Measurements from ENCODE around the gene DNAJB5. TPM values are rescaled to one million over a fixed set of nuclear protein-coding genes. Genes with fewer than 3 reads are reported as not detected.

The DNAJB5 gene
- total RNA-seq, 1 donor from 2014 or later, result 27.3 TPM

DNA sequence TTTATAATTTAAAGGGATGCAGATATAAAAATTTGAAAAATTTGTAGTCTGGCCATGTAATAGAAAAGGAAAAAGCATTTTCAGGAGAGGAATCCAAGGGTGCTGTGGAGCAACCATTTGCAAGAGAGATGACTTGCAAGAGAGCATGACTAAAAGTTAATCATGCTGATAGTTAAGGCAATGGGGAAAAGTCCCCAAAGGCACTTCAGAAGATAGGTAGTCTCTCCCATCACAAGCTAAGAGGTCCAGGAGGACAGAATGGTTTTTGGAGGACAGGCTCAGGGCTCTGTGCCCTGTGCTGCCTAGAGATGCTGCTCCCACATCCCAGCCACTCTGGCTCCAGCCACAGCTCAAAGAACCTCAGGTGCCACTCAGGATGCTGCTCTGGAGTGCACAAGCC lies 38.8 kb downstream of the DNAJB5 start:
- no peak overlapping the region for H2AFZ ChIP-seq (ENCODE audit: low read depth, low read length)
- no peak overlapping the region for H3K4me3 ChIP-seq (ENCODE audit: insufficient read depth, low read depth, low read length)
- Mint-ChIP-seq H3K36me3 (ENCODE audit: low read depth, unreplicated experiment) (peaks cover 51% of the 10 kb centered on the region), H3K27ac (ENCODE audit: unreplicated experiment) (no peak overlapping the region), H3K4me1 (ENCODE audit: low read depth, unreplicated experiment) (peaks cover 22% of the 10 kb centered on the region), H3K4me3 (ENCODE audit: unreplicated experiment) (no peak overlapping the region), H3K9me3 (ENCODE audit: unreplicated experiment) (peaks cover 2% of the 10 kb centered on the region), H3K27me3 (ENCODE audit: low read depth, unreplicated experiment) (no peaks in the 10 kb centered on the region)
- no peaks in the 10 kb centered on the region for H3K9me3 ChIP-seq (ENCODE audit: insufficient read depth, low read depth, low read length)
- no peaks in the 10 kb centered on the region for H3K79me2 ChIP-seq (ENCODE audit: insufficient read depth, low read length)
- TF ChIP-seq, protein P1, sequence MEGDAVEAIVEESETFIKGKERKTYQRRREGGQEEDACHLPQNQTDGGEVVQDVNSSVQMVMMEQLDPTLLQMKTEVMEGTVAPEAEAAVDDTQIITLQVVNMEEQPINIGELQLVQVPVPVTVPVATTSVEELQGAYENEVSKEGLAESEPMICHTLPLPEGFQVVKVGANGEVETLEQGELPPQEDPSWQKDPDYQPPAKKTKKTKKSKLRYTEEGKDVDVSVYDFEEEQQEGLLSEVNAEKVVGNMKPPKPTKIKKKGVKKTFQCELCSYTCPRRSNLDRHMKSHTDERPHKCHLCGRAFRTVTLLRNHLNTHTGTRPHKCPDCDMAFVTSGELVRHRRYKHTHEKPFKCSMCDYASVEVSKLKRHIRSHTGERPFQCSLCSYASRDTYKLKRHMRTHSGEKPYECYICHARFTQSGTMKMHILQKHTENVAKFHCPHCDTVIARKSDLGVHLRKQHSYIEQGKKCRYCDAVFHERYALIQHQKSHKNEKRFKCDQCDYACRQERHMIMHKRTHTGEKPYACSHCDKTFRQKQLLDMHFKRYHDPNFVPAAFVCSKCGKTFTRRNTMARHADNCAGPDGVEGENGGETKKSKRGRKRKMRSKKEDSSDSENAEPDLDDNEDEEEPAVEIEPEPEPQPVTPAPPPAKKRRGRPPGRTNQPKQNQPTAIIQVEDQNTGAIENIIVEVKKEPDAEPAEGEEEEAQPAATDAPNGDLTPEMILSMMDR (IDR thresholded peaks at IDR 0.05; ENCODE audit: insufficient read depth, low read depth, low read length), result no peak
- no peak for TF ChIP-seq EZH2 (IDR thresholded peaks at IDR 0.05; ENCODE audit: insufficient read depth, low read length)
- FAIRE-seq, result no peak
- DNase-seq (ENCODE audit: low read depth), result no peak
- H3K9ac ChIP-seq (ENCODE audit: low read length), result no peak overlapping the region
- H4K20me1 ChIP-seq (ENCODE audit: insufficient read depth, low read length), result no peaks in the 10 kb centered on the region
- peaks cover 2% of the 10 kb centered on the region for H3K36me3 ChIP-seq (ENCODE audit: insufficient read depth, low read length)
- no peak overlapping the region for H3K4me2 ChIP-seq (ENCODE audit: low read length)
- no peak overlapping the region for H3K27ac ChIP-seq (ENCODE audit: low read depth, low read length)
- H3K27me3 ChIP-seq (ENCODE audit: insufficient read depth, low read length), result no peaks in the 10 kb centered on the region
- H3K4me1 ChIP-seq (ENCODE audit: insufficient read depth, low read length), result peaks cover 17% of the 10 kb centered on the region

DNA sequence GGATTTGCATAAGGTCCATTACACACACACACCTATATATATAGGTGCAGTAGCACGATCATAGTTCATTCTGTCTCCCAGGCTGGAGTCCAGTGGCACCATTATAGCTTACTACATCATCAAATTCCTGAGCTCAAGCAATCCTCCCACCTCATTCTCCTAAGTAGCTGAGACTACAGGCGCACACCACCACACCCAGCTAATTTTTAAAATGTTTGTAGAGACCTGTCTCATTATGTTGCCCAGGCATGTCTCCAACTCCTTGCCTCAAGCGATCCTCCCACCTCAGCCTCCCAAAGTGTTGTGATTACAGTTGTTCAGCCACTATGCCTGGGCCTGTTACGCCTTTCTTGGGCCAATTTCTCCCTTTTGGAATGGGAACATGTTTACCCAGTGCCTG lies 39.7 kb downstream of the DNAJB5 start:
- H3K4me1 Mint-ChIP-seq (ENCODE audit: low read depth, unreplicated experiment), result peaks cover 22% of the 10 kb centered on the region
- Histone ChIP-seq H3K27me3 (ENCODE audit: insufficient read depth, low read length) (no peaks in the 10 kb centered on the region), H3K9me3 (ENCODE audit: insufficient read depth, low read depth, low read length) (no peaks in the 10 kb centered on the region), H4K20me1 (ENCODE audit: insufficient read depth, low read length) (no peaks in the 10 kb centered on the region), H3K4me1 (ENCODE audit: insufficient read depth, low read length) (peaks cover 17% of the 10 kb centered on the region), H3K4me3 (ENCODE audit: insufficient read depth, low read depth, low read length) (no peak overlapping the region), H3K27ac (ENCODE audit: low read depth, low read length) (no peak overlapping the region), H3K79me2 (ENCODE audit: insufficient read depth, low read length) (no peaks in the 10 kb centered on the region), H3K36me3 (ENCODE audit: insufficient read depth, low read length) (peaks cover 2% of the 10 kb centered on the region), H2AFZ (ENCODE audit: low read depth, low read length) (no peak overlapping the region), H3K4me2 (ENCODE audit: low read length) (no peak overlapping the region), H3K9ac (ENCODE audit: low read length) (no peak overlapping the region)
- peaks cover 2% of the 10 kb centered on the region for H3K9me3 Mint-ChIP-seq (ENCODE audit: unreplicated experiment)
- DNase-seq (ENCODE audit: low read depth), result no peak
- H3K27me3 Mint-ChIP-seq (ENCODE audit: low read depth, unreplicated experiment), result no peaks in the 10 kb centered on the region
- no peak overlapping the region for H3K4me3 Mint-ChIP-seq (ENCODE audit: unreplicated experiment)
- TF ChIP-seq, protein P1 (IDR thresholded peaks at IDR 0.05; ENCODE audit: insufficient read depth, low read depth, low read length), result no peak
- TF ChIP-seq EZH2 (IDR thresholded peaks at IDR 0.05; ENCODE audit: insufficient read depth, low read length), result no peak
- H3K36me3 Mint-ChIP-seq (ENCODE audit: low read depth, unreplicated experiment), result peaks cover 42% of the 10 kb centered on the region
- no peak overlapping the region for H3K27ac Mint-ChIP-seq (ENCODE audit: unreplicated experiment)
- FAIRE-seq, result no peak

DNA sequence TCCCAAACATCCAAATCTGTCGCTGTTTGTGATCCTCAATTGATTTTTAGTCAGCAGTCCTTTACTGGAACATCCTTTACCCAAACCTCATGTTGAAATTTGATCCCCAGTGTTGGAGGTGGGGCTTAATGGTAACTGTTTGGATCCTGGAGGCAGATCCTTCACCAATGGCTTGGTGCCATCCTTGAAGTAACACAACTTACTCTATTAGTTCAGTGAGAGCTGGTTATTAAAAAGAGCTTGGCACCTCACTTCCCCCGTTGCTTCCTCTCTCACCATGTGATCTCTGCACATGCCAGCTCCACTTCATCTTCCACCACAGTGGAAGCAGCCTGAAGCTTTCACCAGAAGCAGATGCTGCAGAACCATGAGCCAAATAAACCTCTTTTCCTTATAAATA lies 40.3 kb downstream of the DNAJB5 start:
- Histone ChIP-seq H3K79me2 (ENCODE audit: insufficient read depth, low read length) (no peaks in the 10 kb centered on the region), H3K4me3 (ENCODE audit: insufficient read depth, low read depth, low read length) (no peak overlapping the region), H4K20me1 (ENCODE audit: insufficient read depth, low read length) (no peaks in the 10 kb centered on the region), H3K9me3 (ENCODE audit: insufficient read depth, low read depth, low read length) (no peaks in the 10 kb centered on the region), H3K27me3 (ENCODE audit: insufficient read depth, low read length) (no peaks in the 10 kb centered on the region), H3K4me1 (ENCODE audit: insufficient read depth, low read length) (peaks cover 17% of the 10 kb centered on the region), H3K4me2 (ENCODE audit: low read length) (no peak overlapping the region), H3K27ac (ENCODE audit: low read depth, low read length) (no peak overlapping the region), H2AFZ (ENCODE audit: low read depth, low read length) (no peak overlapping the region), H3K36me3 (ENCODE audit: insufficient read depth, low read length) (peaks cover 2% of the 10 kb centered on the region), H3K9ac (ENCODE audit: low read length) (no peak overlapping the region)
- H3K27me3 Mint-ChIP-seq (ENCODE audit: low read depth, unreplicated experiment), result no peaks in the 10 kb centered on the region
- FAIRE-seq (no peak), DNase-seq (ENCODE audit: low read depth) (no peak)
- TF ChIP-seq EZH2 (IDR thresholded peaks at IDR 0.05; ENCODE audit: insufficient read depth, low read length), result no peak
- TF ChIP-seq, protein P1 (IDR thresholded peaks at IDR 0.05; ENCODE audit: insufficient read depth, low read depth, low read length), result no peak
- peaks cover 2% of the 10 kb centered on the region for H3K9me3 Mint-ChIP-seq (ENCODE audit: unreplicated experiment)
- peaks cover 22% of the 10 kb centered on the region for H3K4me1 Mint-ChIP-seq (ENCODE audit: low read depth, unreplicated experiment)
- H3K4me3 Mint-ChIP-seq (ENCODE audit: unreplicated experiment), result no peak overlapping the region
- peaks cover 39% of the 10 kb centered on the region for H3K36me3 Mint-ChIP-seq (ENCODE audit: low read depth, unreplicated experiment)
- H3K27ac Mint-ChIP-seq (ENCODE audit: unreplicated experiment), result no peak overlapping the region
